Measurements from ENCODE around the gene EAF1. TPM values are rescaled to one million over a fixed set of nuclear protein-coding genes. Genes with fewer than 3 reads are reported as not detected.

Gene EAF1
- total and polyA plus RNA-seq, 2 of the 8 experiments (the other 6 are each of a cell fraction or from before 2014, with no cell fraction given) = 13.9 to 26.8 TPM

DNA sequence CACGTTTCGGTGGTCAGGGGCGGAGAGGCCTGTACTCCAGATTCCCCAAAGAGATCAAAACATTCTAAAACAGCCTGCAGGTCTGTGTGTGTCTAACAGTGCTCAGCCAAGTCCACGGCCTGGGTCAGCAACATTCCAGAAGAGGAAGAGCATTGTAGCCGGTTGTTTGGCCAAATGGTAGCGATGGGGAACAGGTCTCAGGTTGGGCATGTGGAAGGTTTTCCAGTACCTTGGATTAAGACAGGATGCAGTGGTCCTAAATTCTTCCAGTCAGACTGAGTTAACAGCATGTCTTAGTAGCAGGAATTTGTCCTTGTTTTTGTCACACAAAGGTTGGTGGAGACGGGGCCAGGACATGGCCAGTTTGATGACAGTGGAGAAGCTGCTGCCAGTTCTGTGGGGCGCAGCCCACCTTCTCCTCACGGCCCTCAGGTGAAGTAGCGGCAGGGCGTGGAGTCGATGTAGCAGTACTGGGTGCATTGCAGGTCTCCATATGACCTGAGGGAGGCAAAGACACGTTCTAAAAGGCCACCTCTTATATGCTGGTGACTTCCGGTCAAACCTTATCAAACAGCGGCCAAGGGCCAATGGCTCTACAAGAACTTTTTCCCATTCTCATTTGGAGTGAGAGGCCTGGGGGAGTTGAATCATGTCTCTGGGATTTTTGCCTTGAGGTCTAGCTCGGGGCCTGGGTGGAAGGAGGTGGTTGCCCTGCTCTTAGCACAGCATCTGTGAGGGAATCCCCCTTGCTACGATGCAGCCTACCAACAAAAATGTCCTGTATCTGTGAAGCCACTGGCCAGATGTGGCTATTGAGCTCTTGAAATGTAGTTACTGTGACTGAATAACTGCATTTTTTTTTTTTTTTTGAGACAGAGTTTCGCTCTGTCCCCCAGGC, 24.1 kb downstream of the EAF1 start:
- ChIA-PET POLR2A (ENCODE audit: partially characterized antibody) (no interaction called here), CTCF (ENCODE audit: partially characterized antibody) (interaction anchor here (0.8 to 1.8 kb wide), 3 partner anchors 17 to 522 kb away, joined by 3 to 5 read pairs (median 3); no protein-coding TSS in a partner anchor)
- Histone ChIP-seq H3K4me2 (ENCODE audit: insufficient read depth in 1 of 2, low read depth in 2 of 2, low read length in 2 of 2) (no peak overlapping the region), H3K4me1 (replicated peaks in 1 of 4; ENCODE audit: control insufficient read depth in 3 of 4, insufficient read depth in 4 of 4, low read length in 3 of 4) (no peaks in the 10 kb centered on the region), H4K5ac (ENCODE audit: insufficient read length, low read depth, low read length) (no peak overlapping the region), H3K79me2 (ENCODE audit: control insufficient read depth in 1 of 2, insufficient read depth in 2 of 2, low read length in 2 of 2) (no peaks in the 10 kb centered on the region), H3K14ac (ENCODE audit: insufficient read length) (no peak overlapping the region), H3K4me3 (ENCODE audit: extremely low read depth in 1 of 4, insufficient read depth in 2 of 4, low read depth in 3 of 4, low read length in 4 of 4) (no peak overlapping the region), H4K20me1 (replicated peaks in 1 of 2; ENCODE audit: control insufficient read depth in 1 of 2, insufficient read depth in 2 of 2, low read length in 2 of 2) (no peaks in the 10 kb centered on the region), H3K23ac (ENCODE audit: insufficient read length) (no peak overlapping the region), H2AFZ (ENCODE audit: low read length) (no peak overlapping the region), H3K18ac (ENCODE audit: extremely low read depth, low read length) (no peak overlapping the region), H4K8ac (ENCODE audit: extremely low read depth, insufficient read depth, low read length) (no peak overlapping the region; the same call in 1 of the 2 replicates), H3K36me3 (ENCODE audit: control insufficient read depth in 2 of 4, insufficient read depth in 4 of 4, low read length in 3 of 4) (no peaks in the 10 kb centered on the region), H2BK20ac (ENCODE audit: low read length) (no peak overlapping the region), H3K23me2 (ENCODE audit: low read depth, low read length) (no peaks in the 10 kb centered on the region), H3K27ac (ENCODE audit: low read depth, low read length) (no peak overlapping the region), H2AK5ac (ENCODE audit: low read depth, low read length) (no peak overlapping the region), H2BK12ac (ENCODE audit: low read depth, low read length) (no peak overlapping the region), H3K9ac (replicated peaks in 1 of 4; ENCODE audit: extremely low read depth in 1 of 4, low read depth in 3 of 4, low read length in 3 of 4) (no peak overlapping the region), H3K27me3 (replicated peaks in 1 of 4; ENCODE audit: control insufficient read depth in 3 of 4, extremely low read depth in 1 of 4, insufficient read depth in 3 of 4, low read length in 3 of 4) (no peaks in the 10 kb centered on the region), H3K4ac (replicated peaks; ENCODE audit: insufficient read length, low read depth, low read length) (no peak overlapping the region), H3K9me3 (ENCODE audit: insufficient read depth in 2 of 2, low read depth in 1 of 2, low read length in 1 of 2) (no peaks in the 10 kb centered on the region), H2BK15ac (ENCODE audit: low read length) (no peak overlapping the region), H2BK120ac (replicated peaks; ENCODE audit: low read depth, low read length) (no peak overlapping the region), H3K56ac (replicated peaks; ENCODE audit: insufficient read length, low read depth, low read length) (no peak overlapping the region), H2BK5ac (ENCODE audit: low read depth, low read length) (no peak overlapping the region), H4K91ac (replicated peaks; ENCODE audit: insufficient read length, low read length) (no peak overlapping the region), H3K79me1 (ENCODE audit: low read depth, low read length) (no peaks in the 10 kb centered on the region)
- DNase-seq (ENCODE audit: low read depth in 1 of 2, low spot score in 2 of 2) (no peak), FAIRE-seq (no peak)
- TF ChIP-seq BACH1 (IDR thresholded peaks at IDR 0.05; ENCODE audit: low read length) = no peak
- no peak for TF ChIP-seq HDAC2 (IDR thresholded peaks at IDR 0.05; ENCODE audit: borderline replicate concordance in 1 of 2, low read depth in 2 of 2, low read length in 2 of 2)
- no peak for TF ChIP-seq CREB1 (IDR thresholded peaks at IDR 0.05)
- no peak for TF ChIP-seq CBX8 (IDR thresholded peaks at IDR 0.05; ENCODE audit: borderline replicate concordance, low read depth, low read length)
- no peak for TF ChIP-seq RBBP5 (IDR thresholded peaks at IDR 0.05; ENCODE audit: borderline replicate concordance, low read depth, low read length)
- no peak for TF ChIP-seq TCF12 (IDR thresholded peaks at IDR 0.05; ENCODE audit: low read depth, low read length)
- WGBS, 2 experiments (ENCODE audit: extremely low coverage in 1 of 2, insufficient coverage in 1 of 2, insufficient read length in 1 of 2, insufficient replicate concordance in 2 of 2, low coverage in 1 of 2, low lambda C conversion rate in 2 of 2, missing lambda C conversion rate in 1 of 2) = 90% methylated on average over 18 of the region's 18 CpGs; no CpG with 5 or more reads in 1 of the 2 experiments

Data from H1 (cell line).